NB4 (cell line): ENCODE data around the gene HSPA12A.

ENCODE experiments used
- DNase-seq: peaks from one replicate; pipeline ENCODE4 v3.0.0; 2010; ENCODE audit warnings: low read depth
- H3K4me3 ChIP-seq: one replicate; pipeline ENCODE4 v1.5.1; 2011; ENCODE audit warnings: mild to moderate bottlenecking, low read depth, low read length, moderate library complexity
- MYC ChIP-seq: IDR thresholded peaks from 2 replicates; pipeline ENCODE4 v1.6.1; 2011; ENCODE audit warnings: low read depth, low read length
- POLR2A ChIP-seq: IDR thresholded peaks from 2 replicates; pipeline ENCODE4 v1.6.1; 2011; ENCODE audit warnings: mild to moderate bottlenecking; ENCODE audit not compliant: insufficient read length; ENCODE audit errors: extremely low read depth
- TF ChIP-seq, protein P1 (sequence below): IDR thresholded peaks from one replicate; pipeline ENCODE4 v1.5.1; 2012; ENCODE audit warnings: low read depth, low read length
- TF ChIP-seq, protein P2 (sequence below): IDR thresholded peaks from 2 replicates; pipeline ENCODE4 v1.6.1; 2011; ENCODE audit warnings: low read depth, low read length

The HSPA12A gene

DNA sequence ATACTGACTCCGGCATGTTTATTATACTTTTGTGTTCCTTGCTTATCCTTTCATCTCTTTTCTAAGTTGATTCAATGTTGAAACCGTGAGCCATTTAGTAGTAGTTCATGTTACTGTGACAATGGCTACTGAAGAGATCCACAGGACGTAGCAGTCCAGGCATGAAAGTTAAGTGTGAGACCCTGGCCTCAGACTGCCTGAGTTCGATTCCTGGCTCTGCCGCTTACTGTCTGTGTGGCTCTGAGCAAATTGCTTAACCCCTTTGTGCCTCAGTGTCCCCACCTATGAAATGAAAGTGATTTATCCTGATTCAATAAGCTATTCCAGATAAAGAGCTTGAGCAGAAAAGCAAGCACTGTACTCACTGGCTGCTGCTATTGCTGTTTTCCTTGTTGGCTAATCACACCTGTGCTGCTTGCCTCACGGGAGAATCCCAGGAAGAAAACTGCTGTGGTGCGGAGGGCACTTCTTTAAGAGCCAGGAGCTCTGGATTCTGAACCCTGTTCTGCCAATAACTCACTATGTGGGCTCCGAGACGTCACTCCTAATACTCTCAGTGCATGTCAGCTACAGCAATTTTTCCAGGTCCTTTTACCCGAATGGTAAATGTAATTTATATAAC lies 83.2 kb downstream of the HSPA12A start:
- no peak overlapping the region for H3K4me3 ChIP-seq
- TF ChIP-seq POLR2A (no peak), MYC (no peak)
- TF ChIP-seq, protein P1, sequence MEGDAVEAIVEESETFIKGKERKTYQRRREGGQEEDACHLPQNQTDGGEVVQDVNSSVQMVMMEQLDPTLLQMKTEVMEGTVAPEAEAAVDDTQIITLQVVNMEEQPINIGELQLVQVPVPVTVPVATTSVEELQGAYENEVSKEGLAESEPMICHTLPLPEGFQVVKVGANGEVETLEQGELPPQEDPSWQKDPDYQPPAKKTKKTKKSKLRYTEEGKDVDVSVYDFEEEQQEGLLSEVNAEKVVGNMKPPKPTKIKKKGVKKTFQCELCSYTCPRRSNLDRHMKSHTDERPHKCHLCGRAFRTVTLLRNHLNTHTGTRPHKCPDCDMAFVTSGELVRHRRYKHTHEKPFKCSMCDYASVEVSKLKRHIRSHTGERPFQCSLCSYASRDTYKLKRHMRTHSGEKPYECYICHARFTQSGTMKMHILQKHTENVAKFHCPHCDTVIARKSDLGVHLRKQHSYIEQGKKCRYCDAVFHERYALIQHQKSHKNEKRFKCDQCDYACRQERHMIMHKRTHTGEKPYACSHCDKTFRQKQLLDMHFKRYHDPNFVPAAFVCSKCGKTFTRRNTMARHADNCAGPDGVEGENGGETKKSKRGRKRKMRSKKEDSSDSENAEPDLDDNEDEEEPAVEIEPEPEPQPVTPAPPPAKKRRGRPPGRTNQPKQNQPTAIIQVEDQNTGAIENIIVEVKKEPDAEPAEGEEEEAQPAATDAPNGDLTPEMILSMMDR = no peak
- TF ChIP-seq, protein P2, sequence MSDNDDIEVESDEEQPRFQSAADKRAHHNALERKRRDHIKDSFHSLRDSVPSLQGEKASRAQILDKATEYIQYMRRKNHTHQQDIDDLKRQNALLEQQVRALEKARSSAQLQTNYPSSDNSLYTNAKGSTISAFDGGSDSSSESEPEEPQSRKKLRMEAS = no peak
- DNase-seq = no peak

DNA sequence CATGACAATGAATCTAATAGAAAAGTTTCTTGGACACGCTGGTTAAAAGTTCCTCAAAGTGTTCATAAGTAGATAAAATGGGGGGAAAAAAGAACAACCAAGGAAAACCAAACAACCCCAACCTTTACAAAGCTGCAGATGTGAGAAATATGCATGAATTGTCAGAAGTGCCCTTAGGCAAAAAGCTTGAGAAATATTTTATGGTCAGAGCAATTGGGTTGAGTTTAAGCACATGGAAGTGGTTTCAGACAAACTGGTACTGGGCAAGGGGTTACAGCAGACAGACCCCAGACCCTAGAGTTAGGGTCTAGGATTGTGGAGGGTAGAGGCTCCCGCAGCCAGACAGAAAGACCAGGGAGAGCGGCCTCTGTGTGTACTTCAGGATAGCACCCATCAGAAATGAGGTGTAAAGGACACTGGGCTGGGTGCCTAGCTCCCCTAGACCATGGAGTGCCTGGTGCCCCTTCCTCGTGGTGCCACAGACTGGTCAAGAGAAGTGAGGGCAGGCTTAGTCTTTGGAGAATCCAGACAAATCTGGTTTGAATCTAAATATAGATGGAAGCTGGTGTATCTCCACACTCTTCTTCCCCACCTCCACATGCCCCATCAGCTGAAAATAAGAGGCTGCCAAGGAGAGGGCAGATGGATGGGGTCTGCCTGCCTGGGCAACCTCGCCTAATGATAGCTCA lies 84.4 kb downstream of the HSPA12A start:
- TF ChIP-seq, protein P1 = no peak
- TF ChIP-seq POLR2A = no peak
- no peak for TF ChIP-seq MYC
- TF ChIP-seq, protein P2 = no peak
- H3K4me3 ChIP-seq = no peak overlapping the region
- no peak for DNase-seq

DNA sequence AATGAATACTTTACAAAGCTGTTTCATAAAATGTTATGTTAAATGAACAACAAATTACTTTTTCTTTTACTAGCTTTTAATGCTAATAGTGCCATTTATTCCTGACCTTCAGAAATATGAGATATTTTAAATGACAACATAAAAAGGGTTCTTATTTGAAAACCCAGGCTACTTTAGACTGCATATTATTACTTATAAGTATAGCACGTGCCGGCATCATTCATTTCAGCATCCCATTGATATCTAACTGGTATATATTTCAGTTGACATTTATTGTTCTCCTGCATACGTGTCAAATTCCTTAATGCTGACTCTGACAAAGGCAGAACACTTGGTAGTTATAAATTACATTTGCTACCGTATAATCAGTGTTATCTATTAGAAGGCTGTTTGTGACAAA lies 86.3 kb downstream of the HSPA12A start:
- no peak overlapping the region for H3K4me3 ChIP-seq
- TF ChIP-seq POLR2A (no peak), MYC (no peak)
- TF ChIP-seq, protein P1 = no peak
- TF ChIP-seq, protein P2 = no peak
- no peak for DNase-seq

DNA sequence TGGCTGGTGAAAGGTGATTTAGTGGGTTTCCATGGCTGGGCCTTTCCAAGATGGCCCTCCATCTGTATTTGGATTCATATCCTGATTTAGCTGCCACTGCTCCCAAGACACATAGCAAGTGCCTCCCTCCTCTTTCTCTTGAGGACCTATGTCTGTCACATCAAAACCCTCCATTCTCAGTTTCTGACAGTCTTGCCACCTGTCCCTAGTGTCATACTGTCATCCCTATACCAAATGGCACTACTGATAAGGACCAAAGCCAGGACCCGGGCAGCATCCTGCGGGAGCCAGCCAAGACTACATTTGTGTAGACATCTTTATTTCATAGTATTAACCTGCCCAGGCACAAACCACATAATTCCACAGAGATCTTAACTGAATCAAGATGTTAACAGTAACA lies 86.8 kb downstream of the HSPA12A start:
- TF ChIP-seq, protein P2 = no peak
- TF ChIP-seq MYC (no peak), POLR2A (no peak)
- TF ChIP-seq, protein P1 = no peak
- no peak for DNase-seq
- no peak overlapping the region for H3K4me3 ChIP-seq

DNA sequence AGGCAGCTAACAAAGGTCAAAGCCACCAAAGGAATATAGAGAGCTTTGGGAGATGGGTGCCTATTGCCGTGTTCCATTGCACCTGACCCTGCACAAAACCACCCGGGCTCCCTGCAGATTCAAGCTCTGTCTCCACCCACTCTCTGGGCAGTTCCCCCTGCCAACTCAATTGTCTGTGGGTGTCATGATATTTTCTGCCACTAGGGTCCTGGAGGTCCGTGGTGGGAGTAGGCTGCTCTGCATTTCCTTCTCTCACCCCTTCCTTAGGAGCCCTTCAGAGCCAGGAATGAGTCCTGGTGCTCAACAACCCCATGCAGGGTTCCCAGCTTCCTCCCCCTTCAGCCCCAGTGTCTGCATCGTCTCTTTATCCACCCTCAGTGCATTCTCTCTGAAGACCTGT lies 87.5 kb downstream of the HSPA12A start:
- H3K4me3 ChIP-seq = no peak overlapping the region
- TF ChIP-seq, protein P1 = peak; percentile 25
- TF ChIP-seq, protein P2 = no peak
- DNase-seq = peak; percentile 7
